Coronary artery (tissue), 2 donors: ENCODE results near the gene P2RX6.
"Not testable (repeated sequence)": the region's sequence is repeated elsewhere in the genome, so short reads cannot be mapped to it uniquely, and the experiment has no call there.

Experiments used
- DNase-seq: peaks from one replicate; pipeline ENCODE4 v3.0.0-alpha.2; 2017; ENCODE audit warnings: low spot score
- H3K27ac ChIP-seq, 2 donors: fragments of 200-600 bp; sonication (generic); one replicate each; pipeline ENCODE4 v1.5.1; 2016 to 2019
- H3K4me3 ChIP-seq: fragments of 200-600 bp; sonication (generic); 2 replicates; pipeline ENCODE4 v1.5.1; 2016; ENCODE audit warnings: mild to moderate bottlenecking, moderate library complexity
- CTCF ChIP-seq: fragments of 200-600 bp; sonication (generic); IDR thresholded peaks from one replicate; pipeline ENCODE4 v1.5.1; 2019; ENCODE audit warnings: antibody characterized with exemption

P2RX6 gene

DNA sequence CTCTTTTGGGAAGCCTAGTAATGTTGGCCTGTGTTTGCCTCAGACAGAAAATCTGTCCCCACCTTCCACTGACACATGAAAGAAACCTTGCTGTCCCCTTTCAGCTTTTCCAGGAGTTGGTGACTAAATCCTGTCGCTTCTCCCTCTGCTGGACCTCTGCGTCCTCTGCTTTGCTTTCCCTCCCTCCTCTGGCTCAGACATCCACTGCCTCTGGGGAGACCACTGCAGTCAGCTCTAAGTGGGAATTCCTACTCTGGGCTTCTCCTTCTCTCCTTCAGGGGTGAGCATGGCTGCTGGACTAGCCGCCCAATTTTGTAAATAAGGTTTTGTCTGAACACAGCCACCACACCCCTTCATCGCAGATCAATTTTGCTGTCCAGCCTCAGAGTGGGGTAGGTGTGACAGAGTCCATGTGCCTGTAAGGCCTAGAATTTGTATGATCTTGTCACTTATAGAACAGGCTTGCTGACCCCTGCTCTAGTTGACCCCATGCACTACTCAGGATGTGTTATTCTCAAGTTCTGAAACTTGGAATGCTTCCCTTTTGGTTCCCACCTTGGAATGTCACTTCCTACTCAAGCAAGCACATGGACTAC is 53.8 kb downstream of the P2RX6 start:
- no peak for DNase-seq
- H3K4me3 ChIP-seq, result no peak overlapping the region

GRCh38 chr22:21069375-21069774 is 54.4 kb downstream of the P2RX6 start:
- DNase-seq, result no peak
- TF ChIP-seq CTCF, result no peak
- no peak overlapping the region for H3K4me3 ChIP-seq
- no peak overlapping the region for H3K27ac ChIP-seq

More for the DNA sequence above, 53.8 kb downstream of the P2RX6 start:
- TF ChIP-seq CTCF, result no peak
- H3K27ac ChIP-seq, result no peak overlapping the region

GRCh38 chr22:21070690-21071615 is 56.0 kb downstream of the P2RX6 start:
- DNase-seq, result no peak
- TF ChIP-seq CTCF, result no peak
- Histone ChIP-seq H3K4me3 (no peak overlapping the region), H3K27ac (no peak overlapping the region)

GRCh38 chr22:21071796-21072195 is 56.8 kb downstream of the P2RX6 start:
- DNase-seq, H3K27ac ChIP-seq: not testable (repeated sequence)

DNA sequence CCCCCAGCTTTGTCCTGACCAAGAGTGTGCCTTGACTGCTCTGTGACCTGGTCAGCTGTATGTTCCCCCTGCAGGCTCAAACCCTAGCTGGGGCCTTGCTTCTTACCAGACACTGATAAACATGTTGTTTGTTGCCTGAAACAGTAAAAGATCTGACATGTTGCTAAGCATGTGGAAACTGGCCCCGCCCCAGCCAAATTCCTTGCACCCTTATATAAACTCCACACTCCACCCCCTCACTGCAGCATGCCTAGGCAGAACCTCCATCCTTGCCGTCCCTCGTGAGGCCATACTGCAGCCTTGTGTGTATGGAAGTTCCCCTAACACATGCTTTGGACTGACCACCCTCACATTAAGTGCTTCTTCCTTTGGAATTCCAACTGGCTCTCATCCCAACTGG is 58.1 kb downstream of the P2RX6 start:
- no peak for DNase-seq
- H3K4me3 ChIP-seq, result no peak overlapping the region
- no peak overlapping the region for H3K27ac ChIP-seq
- no peak for TF ChIP-seq CTCF

More at GRCh38 chr22:21071796-21072195, 56.8 kb downstream of the P2RX6 start:
- H3K4me3 ChIP-seq, result not testable (repeated sequence)

DNA sequence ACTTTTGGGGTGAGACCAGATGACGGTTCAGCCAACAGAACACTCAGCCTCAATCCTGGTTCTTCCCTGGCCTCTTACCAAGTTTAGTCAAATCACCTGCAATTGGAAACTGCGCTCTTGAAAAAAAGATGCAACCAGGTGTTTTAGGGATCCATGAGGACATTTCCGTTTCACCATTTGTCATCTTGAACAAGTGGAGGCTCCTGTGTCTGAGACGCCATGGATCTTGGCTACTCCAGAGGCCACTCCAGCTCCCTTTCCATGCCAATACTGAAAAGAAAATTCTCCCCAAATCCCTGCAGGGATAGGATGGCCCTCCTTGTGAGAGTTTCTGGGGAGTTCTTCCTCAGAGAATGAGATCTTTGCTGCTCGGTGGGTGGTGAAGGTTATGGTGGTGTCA is 58.5 kb downstream of the P2RX6 start:
- no peak for DNase-seq
- no peak for TF ChIP-seq CTCF
- Histone ChIP-seq H3K27ac (no peak overlapping the region), H3K4me3 (no peak overlapping the region)

GRCh38 chr22:21074102-21074715 is 59.2 kb downstream of the P2RX6 start:
- no peak for DNase-seq
- TF ChIP-seq CTCF, result no peak
- H3K4me3 ChIP-seq, result no peak overlapping the region
- H3K27ac ChIP-seq, result no peak overlapping the region
